SJCRH30 (cell line): ENCODE results near the gene CDH2. TPM values are rescaled to one million over a fixed set of nuclear protein-coding genes. Genes with fewer than 3 reads are reported as not detected.

Experiments
- DNase-seq, 2 experiments: peaks; one replicate each; pipeline ENCODE4 v3.0.0-alpha.2; 2015 to 2020
- H3K27ac ChIP-seq: fragments of 250-450 bp; sonication (Bioruptor Pico); 2 replicates; pipeline ENCODE4 v1.5.1; 2020; ENCODE audit warnings: mild to moderate bottlenecking, moderate library complexity
- H3K27me3 ChIP-seq: fragments of 250-450 bp; sonication (Bioruptor Pico); 2 replicates; pipeline ENCODE4 v1.5.1; 2020; ENCODE audit warnings: mild to moderate bottlenecking, moderate library complexity
- H3K36me3 ChIP-seq: fragments of 250-450 bp; sonication (Bioruptor Pico); 2 replicates; pipeline ENCODE4 v1.5.1; 2020; ENCODE audit warnings: mild to moderate bottlenecking, moderate library complexity
- H3K4me1 ChIP-seq: fragments of 250-450 bp; sonication (Bioruptor Pico); 2 replicates; pipeline ENCODE4 v1.5.1; 2020; ENCODE audit warnings: mild to moderate bottlenecking, moderate library complexity
- H3K4me3 ChIP-seq: fragments of 250-450 bp; sonication (Bioruptor Pico); 2 replicates; pipeline ENCODE4 v1.5.1; 2020; ENCODE audit warnings: mild to moderate bottlenecking, moderate library complexity
- H3K9me3 ChIP-seq: fragments of 250-450 bp; sonication (Bioruptor Pico); replicated peaks from 2 replicates; pipeline ENCODE4 v1.5.1; 2020; ENCODE audit warnings: mild to moderate bottlenecking, moderate library complexity
- total RNA-seq: library from RNA; depleted of rRNA; stranded (reverse); fragments of >200 nt; shearing (Covaris generic); gene quantifications from 2 replicates; pipeline ENCODE4 v1.2.3, GENCODE V29; 2014

CDH2 gene
- total RNA-seq, 1 experiment from 2014 or later, result 10.7 TPM

GRCh38 chr18:28002841-28003240 lies 174.1 kb downstream of the CDH2 start:
- DNase-seq, result no peak
- no peaks in the 10 kb centered on the region for H3K4me1 ChIP-seq
- no peaks in the 10 kb centered on the region for H3K9me3 ChIP-seq
- no peak overlapping the region for H3K27ac ChIP-seq
- no peaks in the 10 kb centered on the region for H3K36me3 ChIP-seq
- H3K4me3 ChIP-seq, result no peak overlapping the region
- no peaks in the 10 kb centered on the region for H3K27me3 ChIP-seq

GRCh38 chr18:27996801-27997272 lies 180.1 kb downstream of the CDH2 start:
- H3K27ac ChIP-seq, result no peak overlapping the region
- H3K4me1 ChIP-seq, result no peaks in the 10 kb centered on the region
- no peaks in the 10 kb centered on the region for H3K9me3 ChIP-seq
- no peaks in the 10 kb centered on the region for H3K36me3 ChIP-seq
- H3K4me3 ChIP-seq, result no peak overlapping the region
- H3K27me3 ChIP-seq, result no peaks in the 10 kb centered on the region
- no peak for DNase-seq

GRCh38 chr18:27995770-27996502 lies 181.0 kb downstream of the CDH2 start:
- Histone ChIP-seq H3K4me1 (no peaks in the 10 kb centered on the region), H3K36me3 (no peaks in the 10 kb centered on the region), H3K4me3 (no peak overlapping the region), H3K27ac (no peak overlapping the region), H3K9me3 (no peaks in the 10 kb centered on the region), H3K27me3 (no peaks in the 10 kb centered on the region)
- no peak for DNase-seq

GRCh38 chr18:27994571-27994970 lies 182.4 kb downstream of the CDH2 start:
- H3K27ac ChIP-seq, result no peak overlapping the region
- no peaks in the 10 kb centered on the region for H3K9me3 ChIP-seq
- H3K27me3 ChIP-seq, result no peaks in the 10 kb centered on the region
- no peaks in the 10 kb centered on the region for H3K4me1 ChIP-seq
- H3K4me3 ChIP-seq, result no peak overlapping the region
- no peak for DNase-seq
- H3K36me3 ChIP-seq, result no peaks in the 10 kb centered on the region

- Histone ChIP-seq H3K27ac (no peak overlapping the region), H3K27me3 (no peaks in the 10 kb centered on the region), H3K4me3 (no peak overlapping the region), H3K36me3 (no peaks in the 10 kb centered on the region), H3K9me3 (no peaks in the 10 kb centered on the region), H3K4me1 (no peaks in the 10 kb centered on the region)
- DNase-seq, result no peak
Observed at GRCh38 chr18:27991391-27991790, 185.5 kb downstream of the CDH2 start.

- Histone ChIP-seq H3K27ac (no peak overlapping the region), H3K4me3 (no peak overlapping the region), H3K27me3 (no peaks in the 10 kb centered on the region), H3K9me3 (no peaks in the 10 kb centered on the region), H3K36me3 (no peaks in the 10 kb centered on the region), H3K4me1 (no peaks in the 10 kb centered on the region)
- DNase-seq, result no peak
Observed at GRCh38 chr18:27985832-27986231, 191.1 kb downstream of the CDH2 start.

GRCh38 chr18:27983780-27984179 lies 193.2 kb downstream of the CDH2 start:
- Histone ChIP-seq H3K27me3 (no peaks in the 10 kb centered on the region), H3K36me3 (no peaks in the 10 kb centered on the region), H3K4me3 (no peak overlapping the region), H3K27ac (no peak overlapping the region), H3K4me1 (no peaks in the 10 kb centered on the region), H3K9me3 (no peaks in the 10 kb centered on the region)
- DNase-seq, result no peak

- DNase-seq, result no peak
- no peak overlapping the region for H3K27ac ChIP-seq
Observed at GRCh38 chr18:27976806-27977408, 200.0 kb downstream of the CDH2 start.

GRCh38 chr18:27970321-27970720 lies 206.6 kb downstream of the CDH2 start:
- H3K27ac ChIP-seq, result no peak overlapping the region
- no peak for DNase-seq
- H3K4me1 ChIP-seq, result no peaks in the 10 kb centered on the region
- H3K9me3 ChIP-seq, result no peaks in the 10 kb centered on the region
- no peaks in the 10 kb centered on the region for H3K27me3 ChIP-seq
- H3K36me3 ChIP-seq, result no peaks in the 10 kb centered on the region
- no peak overlapping the region for H3K4me3 ChIP-seq

More at GRCh38 chr18:27976806-27977408, 200.0 kb downstream of the CDH2 start:
- H3K9me3 ChIP-seq, result no peaks in the 10 kb centered on the region
- H3K27me3 ChIP-seq, result no peaks in the 10 kb centered on the region
- no peaks in the 10 kb centered on the region for H3K36me3 ChIP-seq
- H3K4me1 ChIP-seq, result no peaks in the 10 kb centered on the region
- no peak overlapping the region for H3K4me3 ChIP-seq

GRCh38 chr18:27969206-27969605 lies 207.7 kb downstream of the CDH2 start:
- Histone ChIP-seq H3K36me3 (no peaks in the 10 kb centered on the region), H3K27me3 (no peaks in the 10 kb centered on the region), H3K4me1 (no peaks in the 10 kb centered on the region), H3K4me3 (no peak overlapping the region), H3K9me3 (no peaks in the 10 kb centered on the region), H3K27ac (no peak overlapping the region)
- DNase-seq, result no peak

GRCh38 chr18:27967913-27968824 lies 208.8 kb downstream of the CDH2 start:
- Histone ChIP-seq H3K9me3 (no peaks in the 10 kb centered on the region), H3K36me3 (no peaks in the 10 kb centered on the region), H3K4me1 (no peaks in the 10 kb centered on the region), H3K4me3 (no peak overlapping the region), H3K27ac (no peak overlapping the region), H3K27me3 (no peaks in the 10 kb centered on the region)
- DNase-seq, result no peak

GRCh38 chr18:27966881-27967280 lies 210.0 kb downstream of the CDH2 start:
- no peak for DNase-seq
- Histone ChIP-seq H3K9me3 (no peaks in the 10 kb centered on the region), H3K4me1 (no peaks in the 10 kb centered on the region)

GRCh38 chr18:27964811-27965210 lies 212.1 kb downstream of the CDH2 start:
- no peak overlapping the region for H3K27ac ChIP-seq
- H3K4me1 ChIP-seq, result no peaks in the 10 kb centered on the region
- H3K4me3 ChIP-seq, result no peak overlapping the region
- no peaks in the 10 kb centered on the region for H3K27me3 ChIP-seq
- no peaks in the 10 kb centered on the region for H3K36me3 ChIP-seq
- H3K9me3 ChIP-seq, result no peaks in the 10 kb centered on the region
- DNase-seq, result no peak

More at GRCh38 chr18:27966881-27967280, 210.0 kb downstream of the CDH2 start:
- no peaks in the 10 kb centered on the region for H3K27me3 ChIP-seq
- H3K4me3 ChIP-seq, result no peak overlapping the region
- H3K27ac ChIP-seq, result no peak overlapping the region
- no peaks in the 10 kb centered on the region for H3K36me3 ChIP-seq

- DNase-seq, result no peak
- Histone ChIP-seq H3K27me3 (no peaks in the 10 kb centered on the region), H3K4me3 (no peak overlapping the region), H3K27ac (no peak overlapping the region), H3K4me1 (no peaks in the 10 kb centered on the region), H3K9me3 (no peaks in the 10 kb centered on the region), H3K36me3 (no peaks in the 10 kb centered on the region)
Observed at GRCh38 chr18:27959101-27959500, 217.8 kb downstream of the CDH2 start.
